ENCODE data around the gene DPYD.

- TF ChIP-seq TOE1 (IDR thresholded peaks at IDR 0.05; ENCODE audit: borderline replicate concordance) (no peak), TOE1 (CRISPR knock-in tag; IDR thresholded peaks at IDR 0.05; ENCODE audit: borderline replicate concordance, low read depth) (no peak), ZNF778 (CRISPR knock-in tag; IDR thresholded peaks at IDR 0.05) (no peak), HNRNPH1 (optimal IDR thresholded peaks at IDR 0.05; ENCODE audit: low read depth, low read length) (no peak), ZNF274 (IDR thresholded peaks at IDR 0.05; ENCODE audit: borderline replicate concordance, low read depth, low read length) (no peak), STAT6 (CRISPR knock-in tag; IDR thresholded peaks at IDR 0.05) (no peak), MECOM (CRISPR knock-in tag; IDR thresholded peaks at IDR 0.05) (no peak), MTF1 (CRISPR knock-in tag; IDR thresholded peaks at IDR 0.05; ENCODE audit: borderline replicate concordance) (no peak)
- TF ChIP-seq, protein P1, sequence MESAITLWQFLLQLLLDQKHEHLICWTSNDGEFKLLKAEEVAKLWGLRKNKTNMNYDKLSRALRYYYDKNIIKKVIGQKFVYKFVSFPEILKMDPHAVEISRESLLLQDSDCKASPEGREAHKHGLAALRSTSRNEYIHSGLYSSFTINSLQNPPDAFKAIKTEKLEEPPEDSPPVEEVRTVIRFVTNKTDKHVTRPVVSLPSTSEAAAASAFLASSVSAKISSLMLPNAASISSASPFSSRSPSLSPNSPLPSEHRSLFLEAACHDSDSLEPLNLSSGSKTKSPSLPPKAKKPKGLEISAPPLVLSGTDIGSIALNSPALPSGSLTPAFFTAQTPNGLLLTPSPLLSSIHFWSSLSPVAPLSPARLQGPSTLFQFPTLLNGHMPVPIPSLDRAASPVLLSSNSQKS (CRISPR knock-in tag; IDR thresholded peaks at IDR 0.05): no peak
- TF ChIP-seq, protein P2, sequence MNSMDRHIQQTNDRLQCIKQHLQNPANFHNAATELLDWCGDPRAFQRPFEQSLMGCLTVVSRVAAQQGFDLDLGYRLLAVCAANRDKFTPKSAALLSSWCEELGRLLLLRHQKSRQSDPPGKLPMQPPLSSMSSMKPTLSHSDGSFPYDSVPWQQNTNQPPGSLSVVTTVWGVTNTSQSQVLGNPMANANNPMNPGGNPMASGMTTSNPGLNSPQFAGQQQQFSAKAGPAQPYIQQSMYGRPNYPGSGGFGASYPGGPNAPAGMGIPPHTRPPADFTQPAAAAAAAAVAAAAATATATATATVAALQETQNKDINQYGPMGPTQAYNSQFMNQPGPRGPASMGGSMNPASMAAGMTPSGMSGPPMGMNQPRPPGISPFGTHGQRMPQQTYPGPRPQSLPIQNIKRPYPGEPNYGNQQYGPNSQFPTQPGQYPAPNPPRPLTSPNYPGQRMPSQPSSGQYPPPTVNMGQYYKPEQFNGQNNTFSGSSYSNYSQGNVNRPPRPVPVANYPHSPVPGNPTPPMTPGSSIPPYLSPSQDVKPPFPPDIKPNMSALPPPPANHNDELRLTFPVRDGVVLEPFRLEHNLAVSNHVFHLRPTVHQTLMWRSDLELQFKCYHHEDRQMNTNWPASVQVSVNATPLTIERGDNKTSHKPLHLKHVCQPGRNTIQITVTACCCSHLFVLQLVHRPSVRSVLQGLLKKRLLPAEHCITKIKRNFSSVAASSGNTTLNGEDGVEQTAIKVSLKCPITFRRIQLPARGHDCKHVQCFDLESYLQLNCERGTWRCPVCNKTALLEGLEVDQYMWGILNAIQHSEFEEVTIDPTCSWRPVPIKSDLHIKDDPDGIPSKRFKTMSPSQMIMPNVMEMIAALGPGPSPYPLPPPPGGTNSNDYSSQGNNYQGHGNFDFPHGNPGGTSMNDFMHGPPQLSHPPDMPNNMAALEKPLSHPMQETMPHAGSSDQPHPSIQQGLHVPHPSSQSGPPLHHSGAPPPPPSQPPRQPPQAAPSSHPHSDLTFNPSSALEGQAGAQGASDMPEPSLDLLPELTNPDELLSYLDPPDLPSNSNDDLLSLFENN (IDR thresholded peaks at IDR 0.05; ENCODE audit: low read depth in 2 of 2, low read length in 2 of 2): no peak
Observed at GRCh38 chr1:97092824-97093223, 828.0 kb downstream of the DPYD start.
